Measurements from ENCODE around the gene EGF.
"Not testable (repeated sequence)": the region's sequence is repeated elsewhere in the genome, so short reads cannot be mapped to it uniquely, and the experiment has no call there.

The EGF gene

DNA sequence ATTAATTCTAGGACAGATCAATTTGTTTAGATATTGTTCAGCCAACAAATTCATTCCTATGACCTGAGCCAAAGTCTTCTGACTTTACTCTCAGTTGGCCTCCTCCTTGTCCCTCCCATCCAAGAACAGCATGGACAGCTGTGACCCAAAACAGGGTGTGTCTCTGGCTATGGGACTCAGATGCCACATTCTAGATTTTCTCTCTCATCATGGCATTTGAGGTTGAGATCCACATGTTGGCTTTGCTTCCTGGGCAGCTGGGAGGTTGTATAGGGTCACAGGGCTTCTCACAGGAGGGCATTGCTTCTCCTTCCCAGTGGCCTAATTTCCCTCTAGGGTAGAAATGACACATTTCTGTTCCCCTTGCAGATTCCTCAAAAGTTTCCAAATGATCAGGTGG, 22.6 kb upstream of the EGF start:
- Mint-ChIP-seq H3K9me3 (no peaks in the 10 kb centered on the region), H3K4me3 (no peak overlapping the region), H3K27ac (no peak overlapping the region), H3K4me1 (no peaks in the 10 kb centered on the region), H3K36me3 (no peaks in the 10 kb centered on the region), H3K27me3 (no peaks in the 10 kb centered on the region)

DNA sequence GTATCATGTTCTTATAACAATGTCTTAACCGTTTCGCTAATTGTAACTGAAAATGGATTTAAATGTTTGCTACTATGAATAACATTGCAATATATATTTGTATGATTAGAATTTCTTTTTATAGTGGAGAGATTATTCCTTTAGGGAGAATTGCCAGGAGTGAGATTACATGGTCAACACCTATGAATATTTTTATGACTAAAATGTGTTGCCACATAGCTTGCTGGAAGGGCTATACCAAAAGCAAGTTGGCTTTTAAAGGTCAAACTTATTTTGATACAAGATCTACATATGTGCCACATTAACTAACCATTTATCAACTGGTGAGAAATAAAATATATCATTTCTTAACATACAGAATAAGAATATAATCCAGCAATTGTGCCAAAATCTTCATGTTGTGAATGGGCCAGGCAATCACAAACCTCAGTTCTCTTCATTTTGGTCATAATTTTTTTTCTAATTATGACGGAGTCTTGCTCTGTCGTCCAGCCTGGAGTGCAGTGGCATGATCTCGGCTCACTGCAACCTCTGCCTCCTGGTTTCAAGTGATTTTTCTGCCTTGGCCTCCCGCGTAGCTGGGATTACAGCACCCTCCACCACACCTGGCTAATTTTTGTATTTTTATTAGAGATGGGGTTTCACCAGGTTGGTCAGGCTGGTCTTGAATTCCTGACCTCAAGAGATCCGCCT, 10.0 kb upstream of the EGF start:
- Mint-ChIP-seq H3K4me1 (no peaks in the 10 kb centered on the region), H3K27ac (no peak overlapping the region), H3K9me3 (peaks cover 7% of the 10 kb centered on the region), H3K36me3 (peaks cover 5% of the 10 kb centered on the region), H3K27me3 (peaks cover 26% of the 10 kb centered on the region), H3K4me3 (no peak overlapping the region)

- no peak overlapping the region for H3K27ac Mint-ChIP-seq
- H3K27me3 Mint-ChIP-seq = peaks cover 32% of the 10 kb centered on the region
- no peak overlapping the region for H3K4me3 Mint-ChIP-seq
- H3K9me3 Mint-ChIP-seq = peaks cover 7% of the 10 kb centered on the region
- H3K36me3 Mint-ChIP-seq = peaks cover 5% of the 10 kb centered on the region
- H3K4me1 Mint-ChIP-seq = no peaks in the 10 kb centered on the region
Observed at GRCh38 chr4:109908731-109909130, 4.0 kb upstream of the EGF start.

DNA sequence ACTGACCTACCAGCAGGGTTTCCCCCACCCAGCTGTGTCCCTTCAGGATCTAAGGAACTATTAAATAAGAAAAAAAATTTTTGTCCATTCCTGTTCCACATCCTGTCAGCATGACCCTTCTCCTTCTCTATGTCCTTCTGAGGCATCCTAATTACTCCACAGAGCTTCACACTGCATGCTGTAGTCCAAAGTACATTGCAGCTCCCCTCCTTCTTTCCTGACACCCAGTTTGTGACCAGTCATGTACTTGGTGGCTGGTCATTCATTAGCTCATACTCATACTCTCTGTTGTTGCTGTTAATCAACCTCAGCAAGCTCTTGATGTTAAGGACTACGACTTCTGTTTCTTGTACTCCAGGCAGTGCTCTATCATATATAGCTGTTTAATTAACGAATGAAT, 2.4 kb upstream of the EGF start:
- Mint-ChIP-seq H3K36me3 (no peaks in the 10 kb centered on the region), H3K27ac (no peak overlapping the region)

GRCh38 chr4:109913596-109914241, 1.0 kb downstream of the EGF start:
- no peaks in the 10 kb centered on the region for H3K36me3 Mint-ChIP-seq
- H3K4me3 Mint-ChIP-seq = no peak overlapping the region
- no peaks in the 10 kb centered on the region for H3K9me3 Mint-ChIP-seq
- peaks cover 21% of the 10 kb centered on the region for H3K27me3 Mint-ChIP-seq
- no peaks in the 10 kb centered on the region for H3K4me1 Mint-ChIP-seq
- no peak overlapping the region for H3K27ac Mint-ChIP-seq

More for the DNA sequence above, 2.4 kb upstream of the EGF start:
- Mint-ChIP-seq H3K4me3 (no peak overlapping the region), H3K4me1 (no peaks in the 10 kb centered on the region), H3K27me3 (peaks cover 34% of the 10 kb centered on the region), H3K9me3 (peaks cover 7% of the 10 kb centered on the region)

GRCh38 chr4:109914322-109914721, 1.6 kb downstream of the EGF start:
- H3K27me3 Mint-ChIP-seq = peaks cover 21% of the 10 kb centered on the region
- H3K4me1 Mint-ChIP-seq = no peaks in the 10 kb centered on the region
- H3K9me3 Mint-ChIP-seq = no peaks in the 10 kb centered on the region
- H3K27ac Mint-ChIP-seq = no peak overlapping the region
- no peaks in the 10 kb centered on the region for H3K36me3 Mint-ChIP-seq
- H3K4me3 Mint-ChIP-seq = no peak overlapping the region

DNA sequence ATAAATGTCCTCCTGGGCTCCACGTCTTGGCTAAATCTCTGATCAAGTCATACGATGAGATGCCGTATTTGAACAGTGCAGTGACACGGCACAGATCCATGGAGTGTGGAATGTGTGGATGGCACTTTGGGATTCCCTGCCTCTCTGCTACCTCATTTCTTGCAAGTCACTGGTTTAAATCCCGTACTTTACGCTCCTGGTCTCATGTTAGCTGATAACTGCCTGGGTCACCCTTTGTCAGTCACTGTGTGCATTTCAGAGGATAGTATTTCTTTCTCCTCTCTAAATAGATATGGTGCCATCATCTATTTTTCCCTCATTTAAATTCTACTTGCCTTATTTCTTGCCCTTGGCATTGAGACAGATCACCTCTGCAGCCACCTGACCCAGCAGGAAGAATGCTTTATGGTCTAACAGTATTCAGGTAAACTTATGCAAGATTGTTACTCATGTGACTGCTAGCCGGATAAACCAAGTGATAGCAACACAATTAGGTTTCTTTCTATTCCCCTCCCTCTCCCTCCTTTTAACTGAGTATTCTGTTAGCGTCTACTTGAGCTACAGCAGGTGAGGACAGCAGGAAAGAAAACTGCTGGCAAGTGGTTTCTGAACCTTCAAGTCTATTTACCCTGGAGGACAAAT, 2.8 kb downstream of the EGF start:
- Mint-ChIP-seq H3K36me3 (no peaks in the 10 kb centered on the region), H3K27ac (no peak overlapping the region), H3K27me3 (peaks cover 19% of the 10 kb centered on the region), H3K4me1 (no peaks in the 10 kb centered on the region), H3K9me3 (no peaks in the 10 kb centered on the region), H3K4me3 (no peak overlapping the region)

- Mint-ChIP-seq H3K9me3 (no peaks in the 10 kb centered on the region), H3K4me1 (no peaks in the 10 kb centered on the region), H3K27me3 (peaks cover 19% of the 10 kb centered on the region), H3K36me3 (no peaks in the 10 kb centered on the region), H3K4me3 (no peak overlapping the region), H3K27ac (no peak overlapping the region)
Observed at GRCh38 chr4:109916027-109916409, 3.3 kb downstream of the EGF start.

DNA sequence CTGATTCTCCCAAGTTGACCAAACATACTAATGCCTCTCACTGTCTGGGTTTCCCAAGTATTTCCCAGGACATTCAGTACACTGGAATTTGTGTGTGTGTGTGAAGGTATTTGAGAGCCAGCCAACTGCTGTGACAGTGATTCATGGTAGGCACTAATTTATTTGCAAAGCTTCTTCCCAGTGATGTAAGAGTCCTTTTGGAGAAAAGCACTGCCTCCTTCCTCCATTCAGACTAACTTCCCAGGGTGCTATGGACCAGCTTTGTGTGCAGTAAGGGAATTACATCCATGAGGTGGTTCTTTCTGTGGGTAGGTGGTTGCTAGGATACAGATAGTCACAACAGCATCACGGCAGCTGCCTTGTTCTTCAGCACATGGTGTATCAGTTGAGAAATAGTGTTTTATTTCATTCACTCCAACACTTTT, 8.7 kb downstream of the EGF start:
- Mint-ChIP-seq H3K27ac (no peak overlapping the region), H3K27me3 (peaks cover 2% of the 10 kb centered on the region), H3K36me3 (no peaks in the 10 kb centered on the region), H3K9me3 (no peaks in the 10 kb centered on the region), H3K4me1 (no peaks in the 10 kb centered on the region), H3K4me3 (no peak overlapping the region)

- H3K9me3 Mint-ChIP-seq = no peaks in the 10 kb centered on the region
- H3K27me3 Mint-ChIP-seq = no peaks in the 10 kb centered on the region
- no peaks in the 10 kb centered on the region for H3K4me1 Mint-ChIP-seq
- H3K36me3 Mint-ChIP-seq = no peaks in the 10 kb centered on the region
- H3K27ac Mint-ChIP-seq = no peak overlapping the region
- H3K4me3 Mint-ChIP-seq = no peak overlapping the region
Observed at GRCh38 chr4:109925396-109925795, 12.7 kb downstream of the EGF start.

DNA sequence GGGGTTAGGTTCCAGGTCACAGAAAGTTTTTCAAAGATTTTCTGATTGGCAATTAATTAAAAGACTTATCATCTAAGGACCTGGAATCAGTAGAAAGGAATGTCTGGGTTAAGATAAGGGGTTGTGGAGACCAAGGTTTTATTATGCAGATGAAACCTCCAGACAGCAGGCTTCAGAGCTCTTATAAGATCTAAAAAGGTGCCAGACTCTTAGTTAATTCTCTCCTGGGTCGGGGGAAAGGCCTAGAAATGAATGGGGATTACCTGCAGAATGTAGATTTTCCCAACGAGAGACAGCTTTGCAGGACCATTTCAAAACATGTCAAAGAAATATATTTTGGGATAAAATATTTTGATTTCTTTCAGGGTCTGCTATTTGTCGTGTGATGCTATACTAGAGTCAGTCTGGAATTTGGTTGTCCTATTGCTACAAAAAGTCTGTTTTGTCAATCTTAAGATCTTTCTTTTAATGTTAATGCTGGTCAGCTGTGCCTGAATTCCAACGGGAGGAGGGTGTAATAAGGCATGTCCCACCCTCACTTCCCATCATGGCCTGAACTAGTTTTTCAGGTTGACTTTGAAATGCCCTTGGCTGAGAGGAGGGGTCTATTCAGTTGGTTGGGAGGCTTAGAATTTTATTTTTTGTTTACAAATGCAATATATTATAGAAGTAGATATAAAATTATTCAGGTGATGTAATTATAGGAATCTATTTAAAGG, 15.8 kb downstream of the EGF start:
- Mint-ChIP-seq H3K4me1 (no peaks in the 10 kb centered on the region), H3K9me3 (no peaks in the 10 kb centered on the region), H3K36me3 (no peaks in the 10 kb centered on the region), H3K4me3 (no peak overlapping the region), H3K27me3 (no peaks in the 10 kb centered on the region), H3K27ac (no peak overlapping the region)

GRCh38 chr4:109930464-109930863, 17.8 kb downstream of the EGF start:
- Mint-ChIP-seq H3K27me3 (no peaks in the 10 kb centered on the region), H3K27ac (no peak overlapping the region), H3K4me1 (no peaks in the 10 kb centered on the region), H3K9me3 (no peaks in the 10 kb centered on the region), H3K4me3 (no peak overlapping the region), H3K36me3 (no peaks in the 10 kb centered on the region)

DNA sequence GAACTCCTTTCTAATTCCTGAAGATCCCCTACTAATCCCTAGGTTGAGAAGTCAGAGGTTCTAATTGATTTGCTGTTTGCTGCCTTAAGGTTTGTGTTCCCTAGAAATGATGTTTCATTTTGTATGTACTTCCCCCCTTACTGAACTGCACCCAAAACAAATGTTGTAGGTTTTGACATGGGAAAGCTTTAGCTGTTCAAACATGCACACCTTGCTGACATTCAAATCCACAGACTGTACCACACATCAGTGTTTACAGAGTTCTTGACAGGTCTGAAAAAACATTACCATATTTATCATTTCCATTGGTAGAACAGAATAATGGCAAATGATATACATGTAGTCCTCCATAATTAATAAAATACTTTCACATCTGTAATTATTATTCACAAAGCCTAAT, 18.2 kb downstream of the EGF start:
- Mint-ChIP-seq H3K4me1 (no peaks in the 10 kb centered on the region), H3K9me3 (no peaks in the 10 kb centered on the region), H3K4me3 (no peak overlapping the region), H3K36me3 (no peaks in the 10 kb centered on the region), H3K27me3 (no peaks in the 10 kb centered on the region), H3K27ac (no peak overlapping the region)

GRCh38 chr4:109931318-109931717, 18.6 kb downstream of the EGF start:
- Mint-ChIP-seq H3K27ac (no peak overlapping the region), H3K36me3 (no peaks in the 10 kb centered on the region)

DNA sequence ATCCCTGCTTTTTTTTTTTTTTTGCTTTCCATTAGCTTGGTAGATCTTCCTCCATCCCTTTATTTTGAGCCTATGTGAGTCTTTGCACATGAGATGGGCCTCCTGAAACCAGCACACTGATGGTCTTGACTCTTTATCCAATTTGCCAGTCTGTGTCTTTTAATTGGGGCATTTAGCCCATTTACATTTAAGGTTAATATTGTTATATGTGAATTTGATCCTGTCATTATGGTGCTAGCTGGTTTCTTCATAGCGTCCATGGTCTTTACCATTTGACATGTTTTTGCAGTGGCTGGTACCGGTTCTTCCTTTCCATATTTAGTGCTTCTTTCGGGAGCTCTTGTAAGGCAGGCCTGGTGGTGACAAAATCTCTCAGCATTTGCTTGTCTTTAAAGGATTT, 24.7 kb downstream of the EGF start:
- not testable (repeated sequence) for H3K9me3 Mint-ChIP-seq, H3K4me3 Mint-ChIP-seq, H3K27ac Mint-ChIP-seq, H3K4me1 Mint-ChIP-seq, H3K36me3 Mint-ChIP-seq, H3K27me3 Mint-ChIP-seq

More at GRCh38 chr4:109931318-109931717, 18.6 kb downstream of the EGF start:
- Mint-ChIP-seq H3K27me3 (no peaks in the 10 kb centered on the region), H3K9me3 (no peaks in the 10 kb centered on the region), H3K4me1 (no peaks in the 10 kb centered on the region), H3K4me3 (no peak overlapping the region)

DNA sequence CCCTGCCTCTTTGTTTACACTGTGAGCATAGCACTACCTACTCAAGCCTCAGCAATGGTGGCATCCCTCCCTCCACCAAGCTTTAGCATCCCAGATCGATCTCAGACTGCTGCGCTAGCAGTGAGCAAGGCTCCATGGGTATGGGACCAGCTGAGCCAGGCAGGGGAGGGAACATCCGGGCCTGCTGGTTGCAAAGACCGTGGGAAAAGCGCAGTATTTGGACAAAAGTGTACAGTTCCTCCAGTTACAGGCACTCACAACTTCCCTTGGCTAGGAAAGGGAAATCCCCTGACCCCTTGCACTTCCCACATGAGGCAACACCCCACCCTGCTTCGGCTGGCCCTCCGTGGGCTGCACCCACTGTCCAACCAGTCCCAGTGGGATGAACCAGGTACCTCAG, 26.5 kb downstream of the EGF start:
- H3K27ac Mint-ChIP-seq = no peak overlapping the region
- H3K9me3 Mint-ChIP-seq = no peaks in the 10 kb centered on the region
- no peaks in the 10 kb centered on the region for H3K4me1 Mint-ChIP-seq
- H3K27me3 Mint-ChIP-seq = no peaks in the 10 kb centered on the region
- H3K4me3 Mint-ChIP-seq = no peak overlapping the region
- H3K36me3 Mint-ChIP-seq = no peaks in the 10 kb centered on the region
